Stimulated activated CD8-positive, alpha-beta memory T cell treated with anti-CD3 and anti-CD28 coated beads, Interleukin-4, amount 100 ng/mL, for 48 hours (primary cell): ENCODE data around the gene FBXO42.
"Not testable (repeated sequence)": the region's sequence is repeated elsewhere in the genome, so short reads cannot be mapped to it uniquely, and the experiment has no call there.

Source experiments
- DNase-seq: peaks from one replicate; pipeline ENCODE4 v3.0.0-alpha.2; 2020

Gene FBXO42

DNA sequence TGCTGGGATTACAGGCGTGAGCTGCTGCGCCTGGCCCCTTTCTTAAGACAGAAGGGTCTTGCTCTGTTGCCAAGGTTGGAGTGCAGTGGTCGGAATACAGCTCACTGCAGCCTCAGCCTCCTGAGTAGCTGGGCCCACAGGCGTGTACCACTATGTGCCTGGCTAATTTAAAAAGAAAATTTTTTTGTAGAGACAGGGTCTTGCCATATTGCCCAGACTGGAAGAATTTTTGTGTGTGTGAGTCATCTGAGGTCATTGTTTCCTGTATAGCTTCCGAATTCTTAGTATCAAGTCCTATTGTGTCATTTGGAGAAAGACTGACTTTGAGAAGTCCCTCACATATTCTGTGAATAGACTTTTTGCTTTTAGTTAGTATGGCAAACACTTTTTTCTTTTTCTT is 19.4 kb upstream of the FBXO42 start:
- DNase-seq = no peak

GRCh38 chr1:16369821-16370220 is 17.5 kb upstream of the FBXO42 start:
- no peak for DNase-seq

DNA sequence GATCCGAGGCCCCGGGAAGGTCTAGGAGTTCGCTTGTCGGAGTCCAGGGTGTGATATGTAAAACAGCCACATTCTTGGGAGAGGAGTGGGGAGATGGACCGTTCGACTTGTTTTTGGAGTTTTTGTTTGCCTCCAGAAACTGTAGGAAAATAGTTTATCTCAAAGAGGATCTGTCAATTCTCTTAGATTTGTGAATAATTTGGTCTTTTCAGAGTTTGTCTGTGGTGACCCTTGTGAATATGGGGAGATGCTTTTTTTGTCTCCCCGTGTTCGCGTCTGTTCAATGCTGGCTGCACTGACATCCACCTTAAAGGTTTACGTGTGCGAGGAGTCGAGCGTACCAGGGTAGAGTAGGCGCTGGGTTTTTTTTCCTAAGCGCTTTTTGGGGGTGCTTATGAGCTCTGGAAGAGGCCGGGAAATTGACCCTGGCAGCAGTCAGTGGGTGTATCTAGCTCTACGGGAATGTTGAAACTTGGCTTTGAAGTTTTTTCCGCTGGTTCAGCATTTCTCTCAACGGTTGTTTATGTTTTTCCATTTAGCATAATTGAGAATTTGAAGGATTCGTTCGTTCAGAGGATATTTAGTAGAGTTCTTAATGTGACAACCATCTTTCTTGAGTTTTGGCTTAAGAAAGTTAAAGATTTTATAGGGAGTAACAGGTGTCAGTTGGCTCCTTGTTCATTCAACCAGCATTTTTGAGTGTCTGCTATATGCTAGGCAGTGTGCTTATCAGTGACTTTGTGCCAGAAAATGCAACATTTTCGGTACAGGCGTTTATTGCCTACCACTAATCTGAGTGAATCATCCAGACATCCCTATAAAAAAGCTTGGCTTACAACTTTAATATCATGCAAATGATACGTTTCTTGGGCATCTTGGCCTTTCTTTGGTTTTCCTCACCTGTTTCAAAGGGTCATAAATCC is 15.9 kb upstream of the FBXO42 start:
- no peak for DNase-seq

DNA sequence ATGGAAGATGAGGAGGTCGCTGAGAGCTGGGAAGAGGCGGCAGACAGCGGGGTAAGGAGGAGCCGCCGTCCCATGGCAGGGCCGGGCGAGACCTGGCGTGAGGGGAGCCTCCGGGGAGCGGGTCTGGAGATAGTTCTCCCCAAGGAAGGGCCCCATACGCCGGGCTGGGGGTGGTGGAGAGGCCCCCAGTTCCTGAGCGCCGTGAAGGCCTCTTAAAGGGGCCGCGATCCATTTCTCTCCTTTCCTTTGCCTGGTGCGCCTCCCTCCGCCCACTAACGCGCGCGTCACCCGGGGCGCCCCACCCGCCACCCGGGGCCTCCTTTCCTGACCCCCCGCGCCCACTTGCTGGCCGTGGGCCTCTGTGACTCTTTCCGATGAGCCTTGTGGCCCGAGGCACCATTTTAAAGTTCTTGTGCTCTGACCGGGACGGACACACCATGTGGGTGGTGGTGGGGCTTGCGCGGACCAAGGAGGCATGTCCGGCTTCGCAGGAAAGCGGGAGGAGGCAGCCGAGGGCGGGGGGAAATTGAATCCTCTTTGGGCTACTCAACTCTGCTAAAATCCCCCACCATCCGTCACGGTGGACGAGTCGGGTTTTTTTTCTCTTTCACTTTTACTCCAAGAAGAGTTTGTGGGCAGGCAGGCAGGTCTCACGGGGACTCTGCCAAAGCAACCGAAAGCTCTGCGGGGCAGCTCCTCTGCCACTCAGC is 15.1 kb upstream of the FBXO42 start:
- DNase-seq = peak; percentile 89

GRCh38 chr1:16366722-16367257 is 14.5 kb upstream of the FBXO42 start, which contains the start of gene SZRD1:
TSS of gene SZRD1 (plus strand) at chr1:16367242. CDS start at chr1:16367258, 16 bp downstream.
- DNase-seq = peak; percentile 93

- not testable (repeated sequence) for DNase-seq
Measured at GRCh38 chr1:16365146-16365498, 12.8 kb upstream of the FBXO42 start.

DNA sequence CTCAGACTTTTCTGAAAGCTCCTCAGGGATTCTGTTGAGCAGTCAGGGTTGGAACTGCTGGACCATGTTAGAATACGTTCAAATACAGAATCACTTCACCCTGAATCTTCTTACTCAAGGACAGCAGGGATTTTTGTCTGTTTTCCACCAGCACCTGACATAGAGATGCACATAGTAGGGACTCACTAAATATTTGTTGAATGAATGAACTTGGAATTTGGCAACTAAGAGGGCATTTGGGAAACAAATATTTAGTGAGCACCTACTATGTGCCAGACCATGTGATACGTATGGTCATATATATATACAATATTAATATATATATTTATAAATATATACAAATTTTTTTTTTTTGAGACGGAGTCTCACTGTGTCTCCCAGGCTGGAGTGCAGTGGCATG is 4.6 kb upstream of the FBXO42 start:
- no peak for DNase-seq

GRCh38 chr1:16354619-16355018 is 2.3 kb upstream of the FBXO42 start:
- DNase-seq = no peak

GRCh38 chr1:16352842-16353535 is 709 bp upstream of the FBXO42 start:
- DNase-seq = no peak

GRCh38 chr1:16351456-16351993 is 755 bp downstream of the FBXO42 start:
- DNase-seq = no peak

- no peak for DNase-seq
Measured at GRCh38 chr1:16349847-16350406, 2.4 kb downstream of the FBXO42 start.

GRCh38 chr1:16348414-16349182 is 3.7 kb downstream of the FBXO42 start:
- no peak for DNase-seq

DNA sequence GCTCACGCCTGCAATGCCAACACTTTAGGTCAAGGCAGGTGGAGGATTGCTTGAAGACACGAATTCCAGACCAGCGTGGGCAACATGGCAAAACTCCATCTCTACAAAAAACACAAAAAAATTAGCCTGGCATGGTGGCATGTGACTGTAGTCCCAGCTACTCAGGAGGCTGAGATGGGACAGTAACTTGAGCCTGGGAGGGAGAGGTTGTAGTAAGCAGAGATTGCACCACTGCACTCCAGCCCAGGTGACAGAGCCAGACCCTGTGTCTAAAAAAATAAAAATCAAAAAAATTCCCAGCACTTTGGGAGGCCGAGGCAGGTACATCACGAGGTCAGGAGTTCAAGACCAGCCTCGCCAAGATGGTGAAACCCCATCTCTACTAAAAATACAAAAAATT is 9.0 kb downstream of the FBXO42 start:
- not testable (repeated sequence) for DNase-seq

GRCh38 chr1:16342331-16343062 is 9.8 kb downstream of the FBXO42 start:
- no peak for DNase-seq

DNA sequence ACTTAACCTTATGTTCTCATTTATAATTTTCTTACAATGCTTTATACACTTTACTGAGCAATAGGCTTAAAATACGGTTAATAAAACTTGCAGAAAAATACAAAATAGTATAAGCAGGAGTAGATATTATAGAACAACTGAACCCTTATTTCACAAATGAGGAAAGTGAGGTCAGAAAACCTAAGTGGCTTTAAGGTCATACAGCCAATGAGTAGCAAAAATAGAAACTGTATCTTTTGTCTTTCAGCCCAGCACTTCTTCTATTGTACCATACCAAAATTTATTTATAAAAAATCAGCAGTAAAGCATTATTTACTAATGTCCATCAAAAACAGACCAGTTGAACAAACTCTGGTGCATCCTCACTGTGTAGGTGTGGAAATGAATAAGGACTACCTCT is 11.6 kb downstream of the FBXO42 start:
- DNase-seq = no peak

DNA sequence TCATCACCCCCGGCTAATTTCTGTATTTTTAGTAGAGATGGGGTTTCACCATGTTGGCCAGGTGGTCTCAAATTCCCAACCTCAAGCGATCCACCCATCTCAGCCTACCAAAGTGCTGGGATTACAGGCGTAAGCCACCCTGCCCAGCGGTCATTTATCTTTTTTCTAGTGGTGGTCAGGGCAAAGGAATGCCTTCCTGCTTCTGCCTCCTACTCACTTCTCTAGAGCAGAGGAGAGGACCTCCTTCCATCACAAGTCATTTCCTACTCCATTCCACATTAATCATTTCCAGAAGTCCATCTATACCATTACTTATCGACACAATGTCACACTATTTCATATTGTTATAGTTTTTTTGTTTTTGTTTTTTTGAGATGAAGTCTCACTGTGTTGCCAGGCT is 13.3 kb downstream of the FBXO42 start:
- no peak for DNase-seq

DNA sequence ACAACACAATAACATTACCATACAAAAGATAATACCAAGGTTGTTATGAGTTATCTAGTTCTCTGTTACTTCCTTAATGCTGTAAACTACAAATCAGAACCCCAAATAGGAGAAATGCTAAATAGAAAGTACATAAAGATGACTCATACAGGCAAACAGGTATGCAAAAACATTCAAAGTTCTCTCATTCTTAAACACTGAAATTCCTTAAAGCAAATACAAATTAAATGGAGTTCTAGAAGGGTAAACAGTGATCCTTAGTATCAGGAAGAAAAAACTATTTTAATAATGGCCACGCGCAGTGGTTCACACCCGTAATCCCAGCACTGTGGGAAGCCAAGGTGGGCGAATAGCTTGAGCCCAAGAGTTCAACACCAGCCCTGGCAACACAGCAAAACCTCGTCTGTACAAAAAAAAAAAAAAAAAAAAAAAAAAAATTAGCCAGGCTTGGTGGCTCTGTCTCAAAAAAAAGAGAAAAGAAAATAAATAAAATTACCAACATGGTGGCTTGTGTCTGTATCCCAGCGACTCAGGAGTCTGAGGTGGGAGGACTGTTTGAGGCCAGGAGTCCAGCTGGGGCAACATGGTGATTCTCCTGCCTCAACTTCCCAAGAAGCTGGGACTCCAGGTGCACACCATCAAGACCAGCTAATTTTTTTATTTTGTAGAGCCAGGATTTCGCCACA is 17.5 kb downstream of the FBXO42 start:
- no peak for DNase-seq

- no peak for DNase-seq
Measured at GRCh38 chr1:16326833-16327404, 25.4 kb downstream of the FBXO42 start.

- DNase-seq = no peak
Measured at GRCh38 chr1:16324456-16324890, 27.8 kb downstream of the FBXO42 start.
